ENCODE results near the gene TNP2.

GRCh38 chr16:11283820-11284248, 14.7 kb upstream of the TNP2 start:
- TF ChIP-seq CTCF (IDR thresholded peaks at IDR 0.05) (no peak), POLR2A (IDR thresholded peaks at IDR 0.05) (no peak)
